SK-N-SH (cell line): ENCODE data around the gene ECHDC1. TPM values are rescaled to one million over a fixed set of nuclear protein-coding genes. Genes with fewer than 3 reads are reported as not detected.

ENCODE experiments used
- CTCF ChIA-PET: fragments of 300-600, 350-600 bp; formaldehyde crosslinking; extraction: SDS; loops from one replicate; lab custom pipeline; 2021; lab: Yijun Ruan, JAX
- POLR2A ChIA-PET: fragments of 350-600 bp; sonication (Branson Sonifier 250); formaldehyde crosslinking; extraction: SDS; loops from one replicate; lab custom pipeline; 2020; ENCODE audit warnings: antibody characterized with exemption, inconsistent platforms; lab: Yijun Ruan, JAX
- DNase-seq: peaks from one replicate; pipeline ENCODE4 v3.0.0; 2012
- H2AFZ ChIP-seq: fragments of 200-600 bp; sonication (generic); 2 replicates; pipeline ENCODE4 v1.8.1; 2016; ENCODE audit warnings: antibody characterized with exemption, mild to moderate bottlenecking, low read depth
- H3F3A ChIP-seq: fragments of 200-600 bp; sonication (generic); replicated peaks from 2 replicates; pipeline ENCODE3; 2016; ENCODE audit warnings: antibody characterized with exemption, mild to moderate bottlenecking; ENCODE audit not compliant: insufficient read depth
- H3K27ac ChIP-seq, 2 experiments: fragments of 200-500 bp in 1 of 2; fragments of 200-600 bp in 1 of 2; sonication (Bioruptor generic) in 1 of 2; sonication (generic), shearing (Covaris generic) in 1 of 2; 2 replicates each; pipeline versions ENCODE4 v1.5.1 to v1.6.1; 2014 to 2016; ENCODE audit warnings: low read depth in 2 of 2, inconsistent platforms in 1 of 2, low read length in 1 of 2, mild to moderate bottlenecking in 1 of 2, mixed read lengths in 1 of 2
- H3K27me3 ChIP-seq: fragments of 200-600 bp; sonication (generic), shearing (Covaris generic); 2 replicates; pipeline ENCODE4 v1.6.1; 2016; ENCODE audit warnings: mixed run types; ENCODE audit not compliant: insufficient read depth
- H3K36me3 ChIP-seq, 2 experiments: fragments of 200-500 bp in 1 of 2; fragments of 200-600 bp in 1 of 2; sonication (Bioruptor generic) in 1 of 2; sonication (generic) in 1 of 2; replicated peaks in 1 of 2; 2 replicates each; pipeline versions ENCODE3 to v1.5.1; 2014 to 2016; ENCODE audit warnings: low read length in 1 of 2, mild to moderate bottlenecking in 1 of 2; ENCODE audit not compliant: insufficient read depth in 2 of 2, control insufficient read depth in 1 of 2
- H3K4me1 ChIP-seq, 2 experiments: fragments of 200-500 bp in 1 of 2; fragments of 200-600 bp in 1 of 2; sonication (Bioruptor generic) in 1 of 2; sonication (generic), shearing (Covaris generic) in 1 of 2; 2 replicates each; pipeline versions ENCODE4 v1.5.1 to v1.6.1; 2014 to 2016; ENCODE audit warnings: low read depth in 1 of 2, low read length in 1 of 2, mixed run types in 1 of 2; ENCODE audit not compliant: insufficient read depth in 2 of 2, control insufficient read depth in 1 of 2
- H3K4me2 ChIP-seq: fragments of 200-600 bp; sonication (generic), shearing (Covaris generic); 2 replicates; pipeline ENCODE4 v1.6.1; 2017; ENCODE audit warnings: mixed run types
- H3K4me3 ChIP-seq, 2 experiments: fragments of 200-500 bp in 1 of 2; fragments of 200-600 bp in 1 of 2; sonication (Bioruptor generic) in 1 of 2; sonication (generic), shearing (Covaris generic) in 1 of 2; 2 replicates each; pipeline versions ENCODE4 v1.5.1 to v1.8.1; 2014 to 2016; ENCODE audit warnings: low read depth in 2 of 2, inconsistent platforms in 1 of 2, low read length in 1 of 2, mild to moderate bottlenecking in 1 of 2, mixed read lengths in 1 of 2, moderate library complexity in 1 of 2
- H3K79me2 ChIP-seq: fragments of 200-600 bp; sonication (generic); 2 replicates; pipeline ENCODE4 v1.8.1; 2017; ENCODE audit warnings: mild to moderate bottlenecking; ENCODE audit not compliant: insufficient read depth
- H3K9ac ChIP-seq: fragments of 200-600 bp; sonication (generic); 2 replicates; pipeline ENCODE4 v1.6.1; 2017; ENCODE audit warnings: mixed run types
- H3K9me2 ChIP-seq: fragments of 200-600 bp; sonication (generic); 2 replicates; pipeline ENCODE4 v1.6.1; 2017; ENCODE audit warnings: mixed run types
- H3K9me3 ChIP-seq: fragments of 200-600 bp; sonication (generic); 2 replicates; pipeline ENCODE4 v1.6.1; 2017; ENCODE audit warnings: mixed run types, mild to moderate bottlenecking, moderate library complexity
- H4K20me1 ChIP-seq: fragments of 200-600 bp; sonication (generic); 2 replicates; pipeline ENCODE4 v1.6.1; 2017; ENCODE audit warnings: mild to moderate bottlenecking, mixed run types; ENCODE audit not compliant: insufficient read depth
- GATA2 ChIP-seq: sonication (generic); formaldehyde crosslinking; IDR thresholded peaks from 2 replicates; pipeline ENCODE4 v1.5.0; 2020; ENCODE audit warnings: mild to moderate bottlenecking, missing genetic modification reagents
- NFIC ChIP-seq: IDR thresholded peaks from 2 replicates; pipeline ENCODE4 v1.4.0; 2012; ENCODE audit warnings: borderline replicate concordance
- NRF1 ChIP-seq: IDR thresholded peaks from 2 replicates; pipeline ENCODE4 v1.6.1; 2012; ENCODE audit warnings: low read depth, mild to moderate bottlenecking, low read length
- POLR2AphosphoS5 ChIP-seq: IDR thresholded peaks from 2 replicates; pipeline ENCODE4 v1.6.1; 2012; ENCODE audit warnings: low read depth, low read length
- RFX5 ChIP-seq: IDR thresholded peaks from 2 replicates; pipeline ENCODE4 v1.6.1; 2012; ENCODE audit warnings: mild to moderate bottlenecking, improper control_type of control experiment, low read length
- SMC3 ChIP-seq: IDR thresholded peaks from 2 replicates; pipeline ENCODE4 v1.6.1; 2012; ENCODE audit warnings: low read depth, low read length, improper control_type of control experiment
- TAF1 ChIP-seq: IDR thresholded peaks from 2 replicates; pipeline ENCODE4 v1.6.1; 2012; ENCODE audit warnings: low read depth, mild to moderate bottlenecking, low read length, moderate library complexity, borderline replicate concordance
- TCF12 ChIP-seq: IDR thresholded peaks from 2 replicates; pipeline ENCODE4 v1.4.0; 2012
- YY1 ChIP-seq: IDR thresholded peaks from 2 replicates; pipeline ENCODE4 v1.4.0; 2012; ENCODE audit warnings: low read depth, mild to moderate bottlenecking
- WGBS: methylation state at CpG from one replicate; pipeline ENCODE4 v1.1.6; 2017; ENCODE audit warnings: low lambda C conversion rate; 5-methylcytosine and 5-hydroxymethylcytosine counted together
- polyA plus RNA-seq, 3 experiments: library from polyadenylated mRNA; depleted of rRNA; stranded (reverse); fragments of >200 nt; gene quantifications; 2 replicates each; pipeline ENCODE4 v1.2.3, GENCODE V29; 2012
- TF ChIP-seq, protein P1 (sequence below): IDR thresholded peaks from 2 replicates; pipeline ENCODE4; 2012
- TF ChIP-seq, protein P2 (sequence below): IDR thresholded peaks from 2 replicates; pipeline ENCODE4 v1.4.0; 2012; ENCODE audit warnings: low read depth
- TF ChIP-seq, protein P3 (sequence below): fragments of 150-350 bp; IDR thresholded peaks from 2 replicates; pipeline ENCODE4 v1.6.1; 2016; ENCODE audit warnings: mild to moderate bottlenecking, low read depth, low read length
- TF ChIP-seq, protein P4 (sequence below): fragments of 150-350 bp; IDR thresholded peaks from 2 replicates; pipeline ENCODE4 v1.6.1; 2017; ENCODE audit warnings: antibody characterized with exemption, low read length, low read depth, borderline replicate concordance
- TF ChIP-seq, protein P5 (sequence below): IDR thresholded peaks from 2 replicates; pipeline ENCODE4 v1.6.1; 2012; ENCODE audit warnings: mild to moderate bottlenecking, low read depth, low read length, moderate library complexity
- TF ChIP-seq, protein P6 (sequence below): IDR thresholded peaks from 2 replicates; pipeline ENCODE4 v1.4.0; 2012; ENCODE audit warnings: low read depth, borderline replicate concordance

Gene ECHDC1
- polyA plus RNA-seq, 1 of the 3 experiments (the other 2 are of a cell fraction), result 23.3 TPM

DNA sequence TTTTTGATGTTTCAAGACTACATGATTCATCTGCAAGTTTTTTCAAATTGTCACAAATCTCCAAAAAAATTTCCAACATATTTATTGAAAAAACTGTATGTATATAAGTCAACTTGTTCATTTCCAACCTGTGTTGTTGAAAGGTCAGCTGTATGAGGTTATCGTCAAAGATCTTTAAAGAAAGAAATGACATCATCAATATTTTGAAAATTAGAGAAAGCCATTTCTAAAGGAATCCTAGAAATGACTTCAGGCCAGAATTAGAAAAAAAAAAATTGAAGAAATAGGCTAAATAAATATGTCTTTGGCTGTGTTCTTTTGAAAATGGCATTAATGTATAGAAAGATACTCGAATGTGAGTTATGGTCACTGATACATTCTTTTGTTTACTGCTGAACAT is 69.9 kb downstream of the ECHDC1 start:
- Histone ChIP-seq H3K4me2 (no peak overlapping the region), H3K27ac (no peak overlapping the region), H4K20me1 (peaks cover 91% of the 10 kb centered on the region), H3K9me2 (no peaks in the 10 kb centered on the region), H3K9me3 (no peaks in the 10 kb centered on the region), H3K36me3 (peaks cover 4 to 8% of the 10 kb centered on the region in 2 experiments), H3K4me1 (peaks cover 0 to 5% of the 10 kb centered on the region in 2 experiments; a peak in 2 of 4 replicates), H3K9ac (no peak overlapping the region), H3K4me3 (no peak overlapping the region), H3K27me3 (no peaks in the 10 kb centered on the region), H3K79me2 (peaks cover 98% of the 10 kb centered on the region), H2AFZ (no peak overlapping the region), H3F3A (no peaks in the 10 kb centered on the region)
- ChIA-PET CTCF (interaction anchor here (1.0 kb wide), 1 partner anchor 28 kb away, joined by 3 read pairs; no protein-coding TSS in a partner anchor), POLR2A (no interaction called here)
- no peak for DNase-seq
- WGBS, result 94% methylated on average over 2 of the region's 2 CpGs
- TF ChIP-seq, protein P1, sequence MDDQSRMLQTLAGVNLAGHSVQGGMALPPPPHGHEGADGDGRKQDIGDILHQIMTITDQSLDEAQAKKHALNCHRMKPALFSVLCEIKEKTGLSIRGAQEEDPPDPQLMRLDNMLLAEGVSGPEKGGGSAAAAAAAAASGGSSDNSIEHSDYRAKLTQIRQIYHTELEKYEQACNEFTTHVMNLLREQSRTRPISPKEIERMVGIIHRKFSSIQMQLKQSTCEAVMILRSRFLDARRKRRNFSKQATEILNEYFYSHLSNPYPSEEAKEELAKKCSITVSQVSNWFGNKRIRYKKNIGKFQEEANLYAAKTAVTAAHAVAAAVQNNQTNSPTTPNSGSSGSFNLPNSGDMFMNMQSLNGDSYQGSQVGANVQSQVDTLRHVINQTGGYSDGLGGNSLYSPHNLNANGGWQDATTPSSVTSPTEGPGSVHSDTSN, result no peak

DNA sequence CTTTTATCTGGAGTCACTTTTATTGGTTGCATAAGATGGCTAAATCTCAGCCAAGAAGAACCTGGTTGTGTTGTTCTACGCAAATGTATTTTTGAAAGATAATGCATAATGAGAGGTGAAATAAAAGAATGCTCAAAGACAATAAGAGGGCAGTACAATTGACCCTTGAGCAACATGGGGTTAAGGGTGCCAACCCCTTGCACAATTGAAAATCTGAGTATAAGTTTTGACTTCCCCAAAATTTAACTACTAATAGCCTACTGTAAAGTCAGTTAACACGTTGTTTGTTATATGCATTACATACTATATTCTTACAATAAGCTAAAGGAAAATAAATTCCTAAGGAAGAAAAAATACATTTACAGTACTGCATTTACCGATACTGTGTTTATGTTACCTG is 70.8 kb downstream of the ECHDC1 start:
- CTCF ChIA-PET, result interaction anchor here (1.1 kb wide), 2 partner anchors 28 to 243 kb away, joined by 3 read pairs; no protein-coding TSS in a partner anchor

More for the DNA sequence above, 70.8 kb downstream of the ECHDC1 start:
- Histone ChIP-seq H2AFZ (no peak overlapping the region), H3K4me3 (no peak overlapping the region), H3K36me3 (peaks cover 4 to 8% of the 10 kb centered on the region in 2 experiments), H3K4me2 (no peak overlapping the region), H3K9me2 (no peaks in the 10 kb centered on the region), H3K4me1 (peaks cover 0 to 5% of the 10 kb centered on the region in 2 experiments; a peak in 2 of 4 replicates), H3F3A (peaks cover 6% of the 10 kb centered on the region), H4K20me1 (peaks cover 87% of the 10 kb centered on the region), H3K9ac (no peak overlapping the region), H3K9me3 (no peaks in the 10 kb centered on the region), H3K79me2 (peaks cover 98% of the 10 kb centered on the region), H3K27ac (no peak overlapping the region), H3K27me3 (no peaks in the 10 kb centered on the region)
- WGBS, result 94% methylated on average over 3 of the region's 3 CpGs
- no peak for DNase-seq
- POLR2A ChIA-PET, result no interaction called here
- no peak for TF ChIP-seq POLR2AphosphoS5
- TF ChIP-seq, protein P2, sequence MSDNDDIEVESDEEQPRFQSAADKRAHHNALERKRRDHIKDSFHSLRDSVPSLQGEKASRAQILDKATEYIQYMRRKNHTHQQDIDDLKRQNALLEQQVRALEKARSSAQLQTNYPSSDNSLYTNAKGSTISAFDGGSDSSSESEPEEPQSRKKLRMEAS, result no peak
- TF ChIP-seq GATA2 (CRISPR knock-in tag), result no peak
- TF ChIP-seq, protein P3, sequence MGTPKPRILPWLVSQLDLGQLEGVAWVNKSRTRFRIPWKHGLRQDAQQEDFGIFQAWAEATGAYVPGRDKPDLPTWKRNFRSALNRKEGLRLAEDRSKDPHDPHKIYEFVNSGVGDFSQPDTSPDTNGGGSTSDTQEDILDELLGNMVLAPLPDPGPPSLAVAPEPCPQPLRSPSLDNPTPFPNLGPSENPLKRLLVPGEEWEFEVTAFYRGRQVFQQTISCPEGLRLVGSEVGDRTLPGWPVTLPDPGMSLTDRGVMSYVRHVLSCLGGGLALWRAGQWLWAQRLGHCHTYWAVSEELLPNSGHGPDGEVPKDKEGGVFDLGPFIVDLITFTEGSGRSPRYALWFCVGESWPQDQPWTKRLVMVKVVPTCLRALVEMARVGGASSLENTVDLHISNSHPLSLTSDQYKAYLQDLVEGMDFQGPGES, result no peak
- TF ChIP-seq, protein P4, sequence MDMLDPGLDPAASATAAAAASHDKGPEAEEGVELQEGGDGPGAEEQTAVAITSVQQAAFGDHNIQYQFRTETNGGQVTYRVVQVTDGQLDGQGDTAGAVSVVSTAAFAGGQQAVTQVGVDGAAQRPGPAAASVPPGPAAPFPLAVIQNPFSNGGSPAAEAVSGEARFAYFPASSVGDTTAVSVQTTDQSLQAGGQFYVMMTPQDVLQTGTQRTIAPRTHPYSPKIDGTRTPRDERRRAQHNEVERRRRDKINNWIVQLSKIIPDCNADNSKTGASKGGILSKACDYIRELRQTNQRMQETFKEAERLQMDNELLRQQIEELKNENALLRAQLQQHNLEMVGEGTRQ, result no peak
- TF ChIP-seq YY1, result no peak
- TF ChIP-seq, protein P5, sequence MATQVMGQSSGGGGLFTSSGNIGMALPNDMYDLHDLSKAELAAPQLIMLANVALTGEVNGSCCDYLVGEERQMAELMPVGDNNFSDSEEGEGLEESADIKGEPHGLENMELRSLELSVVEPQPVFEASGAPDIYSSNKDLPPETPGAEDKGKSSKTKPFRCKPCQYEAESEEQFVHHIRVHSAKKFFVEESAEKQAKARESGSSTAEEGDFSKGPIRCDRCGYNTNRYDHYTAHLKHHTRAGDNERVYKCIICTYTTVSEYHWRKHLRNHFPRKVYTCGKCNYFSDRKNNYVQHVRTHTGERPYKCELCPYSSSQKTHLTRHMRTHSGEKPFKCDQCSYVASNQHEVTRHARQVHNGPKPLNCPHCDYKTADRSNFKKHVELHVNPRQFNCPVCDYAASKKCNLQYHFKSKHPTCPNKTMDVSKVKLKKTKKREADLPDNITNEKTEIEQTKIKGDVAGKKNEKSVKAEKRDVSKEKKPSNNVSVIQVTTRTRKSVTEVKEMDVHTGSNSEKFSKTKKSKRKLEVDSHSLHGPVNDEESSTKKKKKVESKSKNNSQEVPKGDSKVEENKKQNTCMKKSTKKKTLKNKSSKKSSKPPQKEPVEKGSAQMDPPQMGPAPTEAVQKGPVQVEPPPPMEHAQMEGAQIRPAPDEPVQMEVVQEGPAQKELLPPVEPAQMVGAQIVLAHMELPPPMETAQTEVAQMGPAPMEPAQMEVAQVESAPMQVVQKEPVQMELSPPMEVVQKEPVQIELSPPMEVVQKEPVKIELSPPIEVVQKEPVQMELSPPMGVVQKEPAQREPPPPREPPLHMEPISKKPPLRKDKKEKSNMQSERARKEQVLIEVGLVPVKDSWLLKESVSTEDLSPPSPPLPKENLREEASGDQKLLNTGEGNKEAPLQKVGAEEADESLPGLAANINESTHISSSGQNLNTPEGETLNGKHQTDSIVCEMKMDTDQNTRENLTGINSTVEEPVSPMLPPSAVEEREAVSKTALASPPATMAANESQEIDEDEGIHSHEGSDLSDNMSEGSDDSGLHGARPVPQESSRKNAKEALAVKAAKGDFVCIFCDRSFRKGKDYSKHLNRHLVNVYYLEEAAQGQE, result no peak
- no peak for TF ChIP-seq SMC3
- no peak for TF ChIP-seq NFIC
- TF ChIP-seq TCF12, result no peak
- TF ChIP-seq, protein P6, sequence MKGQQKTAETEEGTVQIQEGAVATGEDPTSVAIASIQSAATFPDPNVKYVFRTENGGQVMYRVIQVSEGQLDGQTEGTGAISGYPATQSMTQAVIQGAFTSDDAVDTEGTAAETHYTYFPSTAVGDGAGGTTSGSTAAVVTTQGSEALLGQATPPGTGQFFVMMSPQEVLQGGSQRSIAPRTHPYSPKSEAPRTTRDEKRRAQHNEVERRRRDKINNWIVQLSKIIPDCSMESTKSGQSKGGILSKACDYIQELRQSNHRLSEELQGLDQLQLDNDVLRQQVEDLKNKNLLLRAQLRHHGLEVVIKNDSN, result no peak
- no peak for TF ChIP-seq RFX5
- TF ChIP-seq TAF1, result no peak
- TF ChIP-seq, protein P1, result no peak
- TF ChIP-seq NRF1, result no peak
